ENCODE data around the gene TOMM7.

GRCh38 chr7:22867589-22867988 is 44.9 kb upstream of the TOMM7 start:
- TF ChIP-seq CTCF (optimal IDR thresholded peaks at IDR 0.05 in 1 of 3, IDR thresholded peaks at IDR 0.05 in 1 of 3, conservative IDR thresholded peaks at IDR 0.05 in 1 of 3; ENCODE audit: extremely low read depth in 1 of 3, insufficient read depth in 2 of 3, low read length in 3 of 3) (no peak), EZH2 (IDR thresholded peaks at IDR 0.05; ENCODE audit: low read length) (no peak)
